Stomach smooth muscle (tissue), 2 donors: ENCODE measurements around the gene LRRC58.

Experiments used
- H3K27ac ChIP-seq: one replicate; pipeline ENCODE4 v1.7.0; 2013; ENCODE audit warnings: mild to moderate bottlenecking, low read length, inconsistent platforms
- H3K27me3 ChIP-seq, 2 donors: one replicate each; pipeline ENCODE4 v1.7.0; 2013; ENCODE audit warnings: low read length in 2 of 2; ENCODE audit not compliant: insufficient read depth in 2 of 2, control insufficient read depth in 1 of 2
- H3K36me3 ChIP-seq, 2 donors: one replicate each; pipeline ENCODE4 v1.7.0; 2013; ENCODE audit warnings: low read length in 2 of 2; ENCODE audit not compliant: control insufficient read depth in 2 of 2, insufficient read depth in 2 of 2
- H3K4me1 ChIP-seq: one replicate; pipeline ENCODE4 v1.7.0; 2013; ENCODE audit warnings: low read length; ENCODE audit not compliant: control insufficient read depth, insufficient read depth
- H3K4me3 ChIP-seq, 2 donors: one replicate each; pipeline ENCODE4 v1.7.0; 2013; ENCODE audit warnings: low read length in 2 of 2
- H3K9ac ChIP-seq, 2 donors: one replicate each; pipeline ENCODE4 v1.7.0; 2013; ENCODE audit warnings: low read length in 2 of 2, mild to moderate bottlenecking in 1 of 2
- H3K9me3 ChIP-seq, 2 donors: one replicate each; pipeline ENCODE4 v1.7.0; 2013; ENCODE audit warnings: low read length in 2 of 2; ENCODE audit not compliant: control insufficient read depth in 2 of 2
- donor health status: healthy.
- donor health status: Pancreatic carcinoma.

The LRRC58 gene

DNA sequence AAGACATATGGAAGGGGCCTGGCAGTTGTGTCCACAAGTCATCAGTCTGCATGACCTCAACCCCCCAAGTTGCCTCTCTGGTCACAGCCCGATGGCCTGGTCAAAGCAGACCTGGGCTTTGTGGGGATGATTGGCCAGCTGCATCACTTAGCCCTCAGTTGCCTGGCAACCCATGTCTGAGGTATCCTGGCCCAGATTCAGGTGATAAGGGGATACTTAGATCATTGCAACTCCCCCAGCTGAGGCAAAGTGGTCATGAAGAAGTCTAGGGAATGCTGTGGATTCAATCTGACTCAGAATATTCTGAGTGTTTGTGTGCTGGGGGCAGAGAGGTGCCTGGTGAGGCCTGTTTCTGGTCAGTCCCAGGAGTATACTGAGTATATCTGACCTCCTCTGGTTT, 69.1 kb downstream of the LRRC58 start:
- Histone ChIP-seq H3K4me3 (no peak overlapping the region), H3K27me3 (no peaks in the 10 kb centered on the region), H3K9me3 (no peaks in the 10 kb centered on the region), H3K9ac (no peak overlapping the region), H3K4me1 (peaks cover 3% of the 10 kb centered on the region), H3K27ac (no peak overlapping the region), H3K36me3 (no peaks in the 10 kb centered on the region)

DNA sequence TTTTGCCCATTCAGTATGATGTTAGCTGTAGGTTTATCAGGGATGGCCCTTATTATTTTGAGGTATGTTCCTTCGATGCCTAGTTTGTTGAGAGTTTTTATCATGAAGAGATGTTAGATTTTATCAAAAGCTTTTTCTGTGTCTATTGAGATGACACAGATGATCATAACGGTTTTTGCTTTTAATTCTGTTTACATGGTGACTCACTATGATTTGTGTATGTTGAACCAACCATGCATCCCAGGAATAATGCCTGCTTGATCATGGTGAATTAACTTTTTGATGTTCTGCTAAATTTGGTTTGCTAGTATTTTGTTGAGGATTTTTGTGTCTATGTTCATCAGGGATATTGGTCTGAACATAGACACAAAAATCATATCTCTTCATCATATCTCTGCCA, 72.4 kb downstream of the LRRC58 start:
- Histone ChIP-seq H3K4me1 (no peaks in the 10 kb centered on the region), H3K36me3 (no peaks in the 10 kb centered on the region), H3K4me3 (no peak overlapping the region), H3K9ac (no peak overlapping the region), H3K9me3 (no peaks in the 10 kb centered on the region), H3K27me3 (no peaks in the 10 kb centered on the region), H3K27ac (no peak overlapping the region)

DNA sequence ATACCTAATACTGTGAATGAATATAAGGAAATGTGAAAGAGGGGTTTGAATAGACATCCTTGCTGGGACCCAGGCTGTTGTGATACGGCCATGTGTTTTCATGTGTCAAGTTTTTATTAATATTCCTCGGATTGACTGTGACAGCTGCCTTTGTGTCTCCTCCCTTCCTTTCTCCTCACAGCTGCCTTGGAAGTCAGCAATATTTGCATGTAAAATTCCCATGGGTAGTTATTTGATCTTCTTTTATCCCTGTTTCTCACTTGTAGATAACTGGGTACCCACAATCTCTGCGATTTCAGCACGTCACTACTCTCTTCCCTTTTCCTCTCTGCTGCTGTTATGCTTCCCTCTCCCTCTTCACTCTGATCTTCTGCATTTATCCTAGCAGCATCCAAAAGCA, 73.5 kb downstream of the LRRC58 start:
- Histone ChIP-seq H3K27ac (no peak overlapping the region), H3K4me3 (no peak overlapping the region), H3K9me3 (no peaks in the 10 kb centered on the region), H3K9ac (no peak overlapping the region), H3K36me3 (no peaks in the 10 kb centered on the region), H3K27me3 (no peaks in the 10 kb centered on the region), H3K4me1 (no peaks in the 10 kb centered on the region)

DNA sequence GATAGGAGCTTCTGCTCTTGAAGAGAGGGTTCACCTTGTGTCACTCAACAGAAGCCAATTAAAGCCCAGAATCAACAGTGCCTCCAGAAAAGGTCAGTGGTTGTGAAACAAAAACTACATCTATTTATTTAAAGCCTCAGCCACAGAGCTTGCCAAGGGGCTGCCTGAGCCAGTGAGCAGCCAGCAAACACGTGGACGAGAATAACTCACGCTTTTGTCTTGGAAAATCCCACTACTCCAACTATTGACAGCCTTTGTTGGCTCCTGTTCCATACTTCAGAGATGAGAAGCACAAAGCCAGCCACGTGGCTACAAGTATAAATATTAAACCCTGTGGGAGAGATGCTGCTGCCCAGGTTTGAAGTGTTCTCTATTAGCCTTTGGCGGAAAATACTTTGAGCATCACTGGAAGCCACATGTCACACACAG, 74.4 kb downstream of the LRRC58 start:
- H3K27me3 ChIP-seq = no peaks in the 10 kb centered on the region
- no peaks in the 10 kb centered on the region for H3K36me3 ChIP-seq
- H3K9ac ChIP-seq = no peak overlapping the region
- no peak overlapping the region for H3K4me3 ChIP-seq
- no peak overlapping the region for H3K27ac ChIP-seq
- no peaks in the 10 kb centered on the region for H3K9me3 ChIP-seq
- no peaks in the 10 kb centered on the region for H3K4me1 ChIP-seq
